GM12878 (cell line): ENCODE data around the gene DDX54. TPM values are rescaled to one million over a fixed set of nuclear protein-coding genes. Genes with fewer than 3 reads are reported as not detected.

Source experiments
- ATAC-seq: fragments of 200-7000 bp; cut with Tn5 transposase; 3 replicates; pipeline ENCODE4 v1.9.1; 2020; ENCODE audit warnings: mild to moderate bottlenecking, moderate library complexity
- BruUV-seq: library from RNA; stranded (reverse); fragments of 400-500 nt; replicated peaks from 2 replicates; lab custom pipeline; 2021; lab: Mats Ljungman, UMichigan
- CTCF ChIA-PET: fragments of 300-600 bp; sonication (Branson Sonifier 250); formaldehyde crosslinking; extraction: SDS; loops from one replicate; lab custom pipeline; 2021; ENCODE audit warnings: inconsistent platforms; lab: Yijun Ruan, JAX
- POLR2A ChIA-PET: fragments of 350-600 bp; formaldehyde crosslinking; extraction: SDS; loops from one replicate; lab custom pipeline; 2021; ENCODE audit warnings: inconsistent platforms; lab: Charles Lee
- RAD21 ChIA-PET: fragments of 300-600 bp; sonication (Branson Sonifier 250); formaldehyde crosslinking; loops from one replicate; lab custom pipeline; 2023; ENCODE audit warnings: antibody characterized with exemption; ENCODE audit not compliant: unreplicated experiment; lab: Charles Lee
- SMC1A ChIA-PET: fragments of 300-600 bp; sonication (Branson Sonifier 250); formaldehyde crosslinking; loops from one replicate; lab custom pipeline; 2023; ENCODE audit not compliant: unreplicated experiment, uncharacterized antibody; lab: Charles Lee
- DNase-seq: peaks from one replicate; pipeline ENCODE4 v3.0.0-alpha.2; 2011; ENCODE audit warnings: low read depth, low spot score
- FAIRE-seq: peaks from 3 replicates; lab custom pipeline; 2011; peaks lifted over from hg19 to GRCh38; lab: Jason Lieb, UNC
- H2AFZ ChIP-seq: 2 replicates; pipeline ENCODE4 v1.6.0; 2011; ENCODE audit warnings: low read depth, low read length, control low read depth; ENCODE audit not compliant: control insufficient read depth
- H3K27ac ChIP-seq: 2 replicates; pipeline ENCODE4 v1.5.1; 2011; ENCODE audit warnings: control low read depth; ENCODE audit not compliant: control insufficient read depth, insufficient read depth
- H3K27me3 ChIP-seq, 2 experiments: replicated peaks in 1 of 2; 2 replicates each; pipeline versions ENCODE4 v1.6.0 to v1.6.1; 2011; ENCODE audit warnings: low read length in 1 of 2; ENCODE audit not compliant: control insufficient read depth in 2 of 2, insufficient read depth in 2 of 2
- H3K36me3 ChIP-seq, 2 experiments: 2 replicates each; pipeline ENCODE4 v1.5.1; 2011; ENCODE audit warnings: low read length in 1 of 2; ENCODE audit not compliant: control insufficient read depth in 2 of 2, insufficient read depth in 2 of 2
- H3K4me1 ChIP-seq: 2 replicates; pipeline ENCODE4 v1.6.1; 2011; ENCODE audit warnings: mild to moderate bottlenecking, low read length, moderate library complexity, mixed read lengths; ENCODE audit not compliant: control insufficient read depth, insufficient read depth
- H3K4me2 ChIP-seq: 2 replicates; pipeline ENCODE4 v1.6.0; 2011; ENCODE audit warnings: control low read depth; ENCODE audit not compliant: control insufficient read depth, insufficient read depth
- H3K4me3 ChIP-seq: fragments of 200-600 bp; sonication (generic); 2 replicates; pipeline ENCODE4 v1.5.1; 2016
- H3K79me2 ChIP-seq: 2 replicates; pipeline ENCODE4 v1.6.0; 2011; ENCODE audit warnings: low read length; ENCODE audit not compliant: control insufficient read depth, insufficient read depth
- H3K9ac ChIP-seq: 2 replicates; pipeline ENCODE4 v1.8.0; 2011; ENCODE audit warnings: low read length, control low read depth, mixed read lengths; ENCODE audit not compliant: control insufficient read depth, insufficient read depth
- H3K9me3 ChIP-seq: replicated peaks from 3 replicates; pipeline ENCODE4 v1.5.1; 2011; ENCODE audit warnings: mild to moderate bottlenecking, low read length; ENCODE audit not compliant: control insufficient read depth, insufficient read depth
- H4K20me1 ChIP-seq: 2 replicates; pipeline ENCODE4 v1.6.0; 2011; ENCODE audit not compliant: control insufficient read depth, insufficient read depth
- CBX5 ChIP-seq: sonication (generic); IDR thresholded peaks from 2 replicates; pipeline ENCODE4 v1.6.1; 2016; ENCODE audit warnings: low read depth, moderate library complexity, mild to moderate bottlenecking, inconsistent platforms
- MYC ChIP-seq: IDR thresholded peaks from 2 replicates; pipeline ENCODE4 v1.6.1; 2011; ENCODE audit warnings: mild to moderate bottlenecking, low read length, moderate library complexity, inconsistent platforms; ENCODE audit not compliant: insufficient read depth, insufficient replicate concordance, insufficient read length, severe bottlenecking
- POLR2A ChIP-seq: IDR thresholded peaks from 2 replicates; pipeline ENCODE4 v1.6.1; 2011; ENCODE audit warnings: low read depth, mild to moderate bottlenecking, low read length
- SMARCA5 ChIP-seq: fragments of 450-650 bp; IDR thresholded peaks from 2 replicates; pipeline ENCODE4 v1.6.1; 2017; ENCODE audit warnings: mild to moderate bottlenecking
- SP1 ChIP-seq: IDR thresholded peaks from one replicate; pipeline ENCODE4 v1.6.1; 2011; ENCODE audit warnings: low read depth, low read length
- ZBED1 ChIP-seq: IDR thresholded peaks from 2 replicates; pipeline ENCODE4 v1.6.1; 2016; ENCODE audit warnings: borderline replicate concordance
- WGBS: methylation state at CpG from one replicate; pipeline ENCODE4 v1.1.6; 2016; ENCODE audit warnings: low lambda C conversion rate; ENCODE audit not compliant: insufficient replicate concordance, insufficient coverage; ENCODE audit errors: missing lambda C conversion rate; 5-methylcytosine and 5-hydroxymethylcytosine counted together
- in situ Hi-C: fragments of 300-500 bp; cut with MboI; formaldehyde crosslinking; loops from 9 replicates; pipeline ENCODE4 v1.14.3; 2018; ENCODE audit warnings: mixed read lengths
- intact Hi-C: fragments of 100-400 bp; cut with micrococcal nuclease; formaldehyde crosslinking; loops from one replicate; pipeline ENCODE4 v1.14.2; 2022; ENCODE audit not compliant: unreplicated experiment
- polyA plus RNA-seq, 11 experiments: library from polyadenylated mRNA; depleted of rRNA in 4 of 11; unstranded in 6 of 11; stranded (reverse) in 5 of 11; fragments of >200 nt; fragmentation: Nextera tagmentation in 4 of 11; fragmentation: Illumina TruSeq in 1 of 11; extraction: Ambion mirVana in 4 of 11; extraction: Trizol in 1 of 11; gene quantifications; 1 replicate in 1 of 11; 2 replicates in 10 of 11; pipeline versions ENCODE4 v1.2.1 to v1.2.3, GENCODE V29; 2011 to 2016; ENCODE audit warnings: inconsistent platforms in 2 of 11, missing spikeins in 2 of 11, low read depth in 1 of 11
- total RNA-seq, 4 experiments: library from RNA; depleted of rRNA in 3 of 4; stranded (reverse); fragments of >200 nt in 3 of 4; fragmentation: Illumina TruSeq in 1 of 4; extraction: Trizol in 1 of 4; gene quantifications; 2 replicates each; pipeline versions ENCODE4 v1.2.1 to v1.2.3, GENCODE V29; 2013 to 2021
- TF ChIP-seq, protein P1 (sequence below): fragments of 450-650 bp; IDR thresholded peaks from 2 replicates; pipeline ENCODE4 v1.6.1; 2017; ENCODE audit warnings: mild to moderate bottlenecking, moderate library complexity

The DDX54 gene
- total and polyA plus RNA-seq, 10 of the 15 experiments (the other 5 are each of a cell fraction or from before 2014, with no cell fraction given) = 1.9 to 115 (median 56.3) TPM

DNA sequence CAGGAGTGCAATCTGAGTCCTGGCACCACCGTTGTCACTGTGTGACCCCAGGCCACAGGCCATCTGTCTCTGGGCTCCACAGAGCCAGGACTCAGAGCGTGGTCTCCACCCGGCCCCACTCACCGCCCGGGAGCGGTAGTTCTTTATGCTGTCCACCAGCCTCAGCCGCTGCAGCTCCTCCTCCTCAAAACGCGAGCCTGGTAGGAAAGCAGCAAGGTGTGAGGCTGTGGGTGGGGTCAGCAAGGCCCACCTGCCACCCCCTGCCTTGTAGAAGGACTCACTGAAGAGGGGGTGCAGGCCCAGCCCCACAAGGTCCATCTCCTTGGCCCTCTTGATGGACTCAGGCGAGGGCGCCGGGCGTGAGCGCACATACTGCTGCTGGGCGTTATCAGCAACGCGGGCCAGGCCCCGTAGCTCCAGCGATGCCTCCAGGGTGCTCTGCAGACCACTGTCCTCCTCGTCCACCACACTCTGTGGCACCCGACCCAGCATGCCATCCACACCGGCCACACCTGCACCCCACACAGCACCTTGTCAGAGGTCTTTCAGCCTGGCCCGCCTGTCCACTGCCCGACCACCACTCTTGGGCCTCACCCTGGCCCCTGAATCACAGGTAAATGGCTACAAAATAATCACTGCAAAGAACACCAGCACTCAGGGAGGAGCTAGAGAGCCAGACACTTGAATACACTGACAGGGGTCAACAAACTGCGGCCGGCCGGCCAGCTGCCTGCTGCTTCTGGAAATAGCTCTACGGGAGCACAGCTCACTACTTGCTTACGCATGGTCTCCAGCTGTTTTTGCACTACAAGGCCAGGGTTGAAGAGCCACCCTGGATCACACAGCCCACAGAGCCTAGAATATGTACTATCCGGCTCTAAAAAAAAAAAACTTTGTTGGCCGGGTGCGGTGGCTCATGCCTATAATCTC is 19.5 kb downstream of the DDX54 start:
- in situ Hi-C loops = no loop called here
- TF ChIP-seq POLR2A (peak; percentile 33; the same call in 1 of the 2 replicates), MYC (no peak), SMARCA5 (no peak)
- TF ChIP-seq, all 136 proteins: peak for 1
- Histone ChIP-seq H3K9ac (no peak overlapping the region), H3K4me2 (no peak overlapping the region), H3K27ac (no peak overlapping the region), H3K4me3 (no peak overlapping the region), H3K79me2 (no peaks in the 10 kb centered on the region), H3K4me1 (no peaks in the 10 kb centered on the region), H2AFZ (no peak overlapping the region), H3K9me3 (no peaks in the 10 kb centered on the region), H4K20me1 (no peaks in the 10 kb centered on the region), H3K27me3 (no peaks in the 10 kb centered on the region), H3K36me3 (peaks cover 28 to 33% of the 10 kb centered on the region in 2 experiments; a peak in 3 of 4 replicates)
- ATAC-seq = no peak
- SMC1A ChIA-PET = interaction anchor here (1.2 kb wide), 1 partner anchor 12 kb away, joined by 3 read pairs; no protein-coding TSS in a partner anchor
- POLR2A ChIA-PET = interaction anchor here (0.5 kb wide), 1 partner anchor 173 kb away, joined by 3 read pairs; no protein-coding TSS in a partner anchor
- CTCF ChIA-PET = interaction anchor here (1.7 kb wide), 1 partner anchor 10 kb away, joined by 3 read pairs; no protein-coding TSS in a partner anchor
- RAD21 ChIA-PET = interaction anchor here (0.7 to 0.9 kb wide), 2 partner anchors 12 to 38 kb away, joined by 3 read pairs; no protein-coding TSS in a partner anchor
- intact Hi-C loops = no loop called here
- DNase-seq = no peak
- no peak for FAIRE-seq
- WGBS = 98% methylated on average over 32 of the region's 32 CpGs
- no TSS peak for BruUV-seq

DNA sequence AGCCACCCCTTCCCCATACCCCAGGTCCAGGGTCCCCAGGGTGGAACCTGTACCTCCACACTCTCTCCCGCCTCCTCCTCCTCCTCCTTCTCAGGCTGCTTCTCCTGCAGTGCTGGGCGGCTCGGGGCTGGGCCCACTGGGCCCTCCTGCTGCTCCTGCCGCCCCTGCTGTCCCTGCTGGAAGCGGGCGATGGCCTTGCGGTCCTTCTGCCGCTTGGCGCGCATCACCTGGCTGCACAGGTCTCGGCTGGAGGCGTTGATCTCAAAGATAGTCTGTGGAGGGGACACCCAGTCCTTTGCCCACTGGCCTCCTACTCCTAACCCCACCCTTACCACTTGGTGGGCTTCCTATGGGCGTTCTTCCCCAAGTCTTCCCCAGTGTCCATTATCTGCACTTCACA is 21.3 kb downstream of the DDX54 start:
- peaks cover 25 to 35% of the 10 kb centered on the region in 2 experiments; a peak in 3 of 4 replicates for H3K36me3 ChIP-seq
- no peaks in the 10 kb centered on the region; the same call in 1 of the 2 replicates for H4K20me1 ChIP-seq
- ChIA-PET CTCF (no interaction called here), POLR2A (no interaction called here), RAD21 (no interaction called here), SMC1A (no interaction called here)
- H3K79me2 ChIP-seq = no peaks in the 10 kb centered on the region
- H3K4me1 ChIP-seq = no peaks in the 10 kb centered on the region
- no peaks in the 10 kb centered on the region for H3K27me3 ChIP-seq
- no peak overlapping the region for H3K4me2 ChIP-seq
- no TSS peak for BruUV-seq
- no peaks in the 10 kb centered on the region for H3K9me3 ChIP-seq
- FAIRE-seq = no peak
- no peak overlapping the region for H3K9ac ChIP-seq
- 99% methylated on average over 13 of the region's 13 CpGs for WGBS
- no peak overlapping the region for H3K4me3 ChIP-seq
- in situ Hi-C loops = no loop called here
- no peak overlapping the region for H2AFZ ChIP-seq
- no peak for DNase-seq
- no peak for ATAC-seq
- intact Hi-C loops = no loop called here
- no peak overlapping the region for H3K27ac ChIP-seq
- TF ChIP-seq SP1 = no peak
- no peak for TF ChIP-seq MYC
- TF ChIP-seq ZBED1 = no peak
- TF ChIP-seq CBX5 = no peak
- TF ChIP-seq, protein P1, sequence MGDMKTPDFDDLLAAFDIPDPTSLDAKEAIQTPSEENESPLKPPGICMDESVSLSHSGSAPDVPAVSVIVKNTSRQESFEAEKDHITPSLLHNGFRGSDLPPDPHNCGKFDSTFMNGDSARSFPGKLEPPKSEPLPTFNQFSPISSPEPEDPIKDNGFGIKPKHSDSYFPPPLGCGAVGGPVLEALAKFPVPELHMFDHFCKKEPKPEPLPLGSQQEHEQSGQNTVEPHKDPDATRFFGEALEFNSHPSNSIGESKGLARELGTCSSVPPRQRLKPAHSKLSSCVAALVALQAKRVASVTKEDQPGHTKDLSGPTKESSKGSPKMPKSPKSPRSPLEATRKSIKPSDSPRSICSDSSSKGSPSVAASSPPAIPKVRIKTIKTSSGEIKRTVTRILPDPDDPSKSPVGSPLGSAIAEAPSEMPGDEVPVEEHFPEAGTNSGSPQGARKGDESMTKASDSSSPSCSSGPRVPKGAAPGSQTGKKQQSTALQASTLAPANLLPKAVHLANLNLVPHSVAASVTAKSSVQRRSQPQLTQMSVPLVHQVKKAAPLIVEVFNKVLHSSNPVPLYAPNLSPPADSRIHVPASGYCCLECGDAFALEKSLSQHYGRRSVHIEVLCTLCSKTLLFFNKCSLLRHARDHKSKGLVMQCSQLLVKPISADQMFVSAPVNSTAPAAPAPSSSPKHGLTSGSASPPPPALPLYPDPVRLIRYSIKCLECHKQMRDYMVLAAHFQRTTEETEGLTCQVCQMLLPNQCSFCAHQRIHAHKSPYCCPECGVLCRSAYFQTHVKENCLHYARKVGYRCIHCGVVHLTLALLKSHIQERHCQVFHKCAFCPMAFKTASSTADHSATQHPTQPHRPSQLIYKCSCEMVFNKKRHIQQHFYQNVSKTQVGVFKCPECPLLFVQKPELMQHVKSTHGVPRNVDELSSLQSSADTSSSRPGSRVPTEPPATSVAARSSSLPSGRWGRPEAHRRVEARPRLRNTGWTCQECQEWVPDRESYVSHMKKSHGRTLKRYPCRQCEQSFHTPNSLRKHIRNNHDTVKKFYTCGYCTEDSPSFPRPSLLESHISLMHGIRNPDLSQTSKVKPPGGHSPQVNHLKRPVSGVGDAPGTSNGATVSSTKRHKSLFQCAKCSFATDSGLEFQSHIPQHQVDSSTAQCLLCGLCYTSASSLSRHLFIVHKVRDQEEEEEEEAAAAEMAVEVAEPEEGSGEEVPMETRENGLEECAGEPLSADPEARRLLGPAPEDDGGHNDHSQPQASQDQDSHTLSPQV = no peak
